Measurements from ENCODE around the gene LRRC23. TPM values are rescaled to one million over a fixed set of nuclear protein-coding genes. Genes with fewer than 3 reads are reported as not detected.
A peak's percentile ranks its signal among the peaks of the same experiment; 100 is the strongest.

Gene LRRC23
- total RNA-seq, 1 donor from 2014 or later, result 5.2 TPM

- Histone ChIP-seq H4K20me1 (ENCODE audit: low read depth) (peaks cover 67% of the 10 kb centered on the region), H3K4me1 (peaks cover 24% of the 10 kb centered on the region), H3K36me3 (no peaks in the 10 kb centered on the region), H3K4me2 (no peak overlapping the region), H3K9me3 (ENCODE audit: low read depth) (no peaks in the 10 kb centered on the region), H3K9ac (no peak overlapping the region), H3K27ac (no peak overlapping the region), H3F3A (ENCODE audit: low read depth) (peaks cover 55% of the 10 kb centered on the region), H3K79me2 (ENCODE audit: low read depth) (peaks cover 64% of the 10 kb centered on the region), H3K4me3 (no peak overlapping the region), H3K27me3 (no peaks in the 10 kb centered on the region), H2AFZ (replicated peaks) (no peak overlapping the region)
- Mint-ChIP-seq H3K9me3 (peaks cover 2% of the 10 kb centered on the region), H3K4me3 (peak overlapping the region; percentile 23), H3K27me3 (ENCODE audit: insufficient read depth, low read depth) (peaks cover 20% of the 10 kb centered on the region), H3K36me3 (peaks cover 27% of the 10 kb centered on the region), H3K4me1 (peaks cover 57% of the 10 kb centered on the region), H3K27ac (no peak overlapping the region)
- TF ChIP-seq EZH2 (IDR thresholded peaks at IDR 0.05) (no peak), CTCF (IDR thresholded peaks at IDR 0.05) (no peak), EZH2phosphoT487 (IDR thresholded peaks at IDR 0.05) (no peak)
- DNase-seq (ENCODE audit: low spot score), result no peak
These were observed 29.5 kb downstream of the LRRC23 start for GRCh38 chr12:6934110-6934509.

GRCh38 chr12:6935371-6936193, 31.0 kb downstream of the LRRC23 start:
- Mint-ChIP-seq H3K27me3 (ENCODE audit: insufficient read depth, low read depth) (peaks cover 32% of the 10 kb centered on the region), H3K9me3 (peaks cover 2% of the 10 kb centered on the region), H3K4me3 (peak overlapping the region; percentile 36), H3K27ac (peak overlapping the region; percentile 54), H3K4me1 (peaks cover 48% of the 10 kb centered on the region), H3K36me3 (peaks cover 35% of the 10 kb centered on the region)
- Histone ChIP-seq H3K36me3 (no peaks in the 10 kb centered on the region), H3K9ac (no peak overlapping the region), H3K9me3 (ENCODE audit: low read depth) (no peaks in the 10 kb centered on the region), H2AFZ (replicated peaks) (no peak overlapping the region), H3K27ac (no peak overlapping the region), H3K4me3 (no peak overlapping the region), H3F3A (ENCODE audit: low read depth) (peaks cover 66% of the 10 kb centered on the region), H3K79me2 (ENCODE audit: low read depth) (peaks cover 59% of the 10 kb centered on the region), H4K20me1 (ENCODE audit: low read depth) (peaks cover 52% of the 10 kb centered on the region), H3K4me1 (peaks cover 11% of the 10 kb centered on the region), H3K4me2 (no peak overlapping the region), H3K27me3 (no peaks in the 10 kb centered on the region)
- DNase-seq (ENCODE audit: low spot score), result no peak
- TF ChIP-seq EZH2 (IDR thresholded peaks at IDR 0.05) (no peak), EZH2phosphoT487 (IDR thresholded peaks at IDR 0.05) (no peak), CTCF (IDR thresholded peaks at IDR 0.05) (no peak)

GRCh38 chr12:6936194-6936635, 31.6 kb downstream of the LRRC23 start:
- no peak overlapping the region for H3K4me3 ChIP-seq
- no peaks in the 10 kb centered on the region for H3K36me3 ChIP-seq
- Mint-ChIP-seq H3K9me3 (peaks cover 2% of the 10 kb centered on the region), H3K4me3 (peak overlapping the region; percentile 74), H3K4me1 (peaks cover 44% of the 10 kb centered on the region), H3K36me3 (peaks cover 35% of the 10 kb centered on the region), H3K27ac (no peak overlapping the region), H3K27me3 (ENCODE audit: insufficient read depth, low read depth) (peaks cover 32% of the 10 kb centered on the region)
- H3F3A ChIP-seq (ENCODE audit: low read depth), result peaks cover 69% of the 10 kb centered on the region
- no peak overlapping the region for H3K9ac ChIP-seq
- no peak overlapping the region for H3K4me2 ChIP-seq
- H3K9me3 ChIP-seq (ENCODE audit: low read depth), result no peaks in the 10 kb centered on the region
- H3K79me2 ChIP-seq (ENCODE audit: low read depth), result peaks cover 52% of the 10 kb centered on the region
- no peak for DNase-seq (ENCODE audit: low spot score)
- H3K4me1 ChIP-seq, result peaks cover 11% of the 10 kb centered on the region
- H3K27me3 ChIP-seq, result no peaks in the 10 kb centered on the region
- no peak overlapping the region for H2AFZ ChIP-seq (replicated peaks)
- TF ChIP-seq EZH2 (IDR thresholded peaks at IDR 0.05) (no peak), CTCF (IDR thresholded peaks at IDR 0.05) (no peak)
- peak overlapping the region; percentile 89 for H3K27ac ChIP-seq
- H4K20me1 ChIP-seq (ENCODE audit: low read depth), result peaks cover 46% of the 10 kb centered on the region

Measured in neural progenitor cell (in vitro differentiated cells).